Sciatic nerve (tissue), 2 donors: Measurements from ENCODE around the gene MYOCOS. TPM values are rescaled to one million over a fixed set of nuclear protein-coding genes. Genes with fewer than 3 reads are reported as not detected.
"Not testable (repeated sequence)": the region's sequence is repeated elsewhere in the genome, so short reads cannot be mapped to it uniquely, and the experiment has no call there.

ENCODE experiments used
- ATAC-seq: fragments of 200-7000 bp; cut with Tn5 transposase; one replicate; pipeline ENCODE4 v1.9.1; 2020; ENCODE audit warnings: mild to moderate bottlenecking, moderate library complexity
- DNase-seq: peaks from one replicate; pipeline ENCODE4 v3.0.0-alpha.2; 2020; ENCODE audit warnings: low spot score
- intact Hi-C: fragments of 100-400 bp; cut with DNase I; formaldehyde crosslinking; loops from one replicate; pipeline ENCODE4 v1.14.2; 2022
- total RNA-seq: library from RNA; stranded (reverse); fragmentation: NEBNext Ultra II Directional; extraction: Animal tissue kit (Norgen Biotek cat#: 25700); gene quantifications from one replicate; pipeline ENCODE4 v1.2.1, GENCODE V29; 2021
- donor health status: DM: no; HTN: no; CAD: no.
- donor health status: DM: no; HTN: no; CAD: no.

MYOCOS gene, protein sequence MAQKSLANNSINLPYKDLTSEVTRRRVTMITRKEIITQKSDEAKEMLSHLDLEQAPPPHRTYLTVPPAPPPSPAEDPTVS
- total RNA-seq = not detected

DNA sequence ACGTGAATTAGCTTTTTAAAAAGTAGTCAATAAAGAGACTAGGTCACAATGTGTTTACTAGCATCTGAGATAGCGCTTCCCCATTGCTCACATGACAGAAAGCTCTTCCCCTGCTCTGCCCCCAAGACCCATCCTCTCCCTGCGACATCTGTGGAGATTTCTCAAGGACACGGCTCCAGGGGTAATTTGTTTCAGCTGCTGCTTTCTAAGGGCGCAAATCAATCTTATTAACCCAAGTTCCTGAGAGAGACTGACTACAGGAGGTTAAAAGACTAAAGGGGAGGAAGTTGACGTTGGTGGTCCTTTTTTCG, at the start of gene MYOCOS:
Gene MYOCOS, plus strand, starts transcription at position 92 of the 311 bp plus-strand sequence. CDS start 1,641 bp downstream, outside the sequence.
- ATAC-seq (no peak), DNase-seq (no peak)
- intact Hi-C loops = no loop called here

DNA sequence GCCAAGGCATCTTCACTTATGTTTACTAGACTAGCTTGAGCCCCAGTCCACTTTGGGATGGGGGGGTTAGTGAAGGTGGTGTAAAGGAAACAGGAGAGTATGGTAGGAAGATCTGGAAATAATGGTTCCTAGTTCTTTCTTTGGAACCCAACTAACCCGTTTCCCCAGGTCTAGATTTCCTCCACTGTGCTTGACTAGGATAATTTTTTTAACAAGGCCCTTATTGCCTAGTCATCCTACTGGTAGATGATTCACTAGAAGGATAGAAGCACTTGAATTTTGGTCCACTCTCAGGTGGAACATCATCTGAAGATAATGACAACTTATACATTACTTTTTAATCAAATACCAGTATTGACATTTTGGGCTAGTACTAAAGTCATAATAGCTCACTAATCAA, 45.9 kb upstream of the MYOCOS start:
- intact Hi-C loops = no loop called here
- ATAC-seq (no peak), DNase-seq (no peak)

- DNase-seq (no peak), ATAC-seq (no peak)
- intact Hi-C loops = no loop called here
These were observed 40.8 kb upstream of the MYOCOS start for GRCh38 chr1:171581226-171581625.

GRCh38 chr1:171581766-171582165, 40.3 kb upstream of the MYOCOS start:
- DNase-seq = no peak
- intact Hi-C loops = no loop called here
- no peak for ATAC-seq

GRCh38 chr1:171582589-171582988, 39.5 kb upstream of the MYOCOS start:
- DNase-seq = no peak
- intact Hi-C loops = no loop called here
- ATAC-seq = no peak

DNA sequence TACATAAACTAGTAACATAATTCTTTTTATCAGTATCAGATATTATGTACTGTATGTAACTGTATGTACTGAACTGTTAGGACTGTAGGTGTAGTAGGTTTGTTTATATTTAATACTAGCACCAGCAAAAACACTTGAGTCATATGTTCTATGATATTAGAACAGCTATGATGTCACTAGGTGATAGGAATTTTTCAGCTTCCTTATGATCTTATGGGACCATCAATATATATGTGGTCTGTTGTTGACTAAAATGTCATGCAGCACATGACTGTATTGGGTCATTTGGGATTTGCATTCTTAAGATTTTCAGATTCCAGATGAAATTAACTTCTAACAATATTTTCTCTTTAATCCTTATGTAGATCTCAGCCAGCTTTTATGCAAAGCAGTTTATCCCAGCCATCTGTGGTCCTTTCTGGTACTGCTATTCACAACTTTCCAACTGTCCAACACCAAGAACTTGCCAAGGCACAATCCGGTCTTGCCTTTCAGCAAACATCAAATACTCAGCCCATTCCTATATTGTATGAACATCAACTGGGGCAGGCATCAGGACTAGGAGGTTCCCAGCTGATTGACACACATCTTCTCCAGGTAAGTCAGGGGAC, 38.3 kb upstream of the MYOCOS start:
- no peak for DNase-seq
- ATAC-seq = no peak
- intact Hi-C loops = no loop called here

GRCh38 chr1:171585715-171586114, 36.3 kb upstream of the MYOCOS start:
- ATAC-seq = no peak
- intact Hi-C loops = no loop called here
- DNase-seq = no peak

GRCh38 chr1:171588230-171588629, 33.8 kb upstream of the MYOCOS start:
- intact Hi-C loops = no loop called here
- ATAC-seq = no peak
- DNase-seq = no peak

DNA sequence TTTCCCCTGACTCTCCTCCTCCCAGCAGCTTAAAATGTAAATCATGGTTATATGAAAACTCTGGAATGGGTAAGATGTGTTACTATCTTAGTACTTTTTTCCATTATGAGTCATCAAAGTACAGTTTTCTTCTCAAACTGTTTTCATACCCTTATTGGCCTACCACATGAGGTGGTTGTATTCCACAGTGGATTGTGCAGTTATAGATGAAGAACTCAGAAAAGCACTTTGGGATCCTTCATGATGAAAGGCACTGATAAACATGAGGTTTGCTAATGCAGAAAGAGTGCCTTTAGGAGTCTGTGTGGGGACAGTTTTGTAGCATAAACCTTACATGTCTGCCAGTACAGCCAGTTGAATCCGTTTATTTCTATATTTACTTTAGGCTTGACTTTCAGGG, 32.0 kb upstream of the MYOCOS start:
- intact Hi-C loops = no loop called here
- ATAC-seq = no peak
- DNase-seq = no peak

DNA sequence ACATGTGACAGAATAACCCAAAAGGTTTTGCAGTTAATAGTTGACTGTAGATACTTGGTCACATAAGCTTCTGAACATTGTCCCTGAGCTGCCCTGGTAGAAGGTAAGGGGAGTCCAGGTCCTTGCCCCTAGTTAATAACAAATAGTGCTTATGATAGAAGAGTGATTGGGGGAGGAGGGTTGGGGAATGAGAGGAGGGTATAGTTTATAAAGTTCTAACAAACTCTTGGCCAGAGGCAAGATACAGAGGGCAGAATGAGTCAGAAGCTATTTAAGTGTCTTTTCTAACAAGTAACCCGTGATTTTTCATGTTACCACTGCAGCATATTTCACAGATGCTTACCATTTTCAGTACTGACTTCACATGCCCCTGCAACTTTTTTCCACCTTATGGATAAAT, 26.7 kb upstream of the MYOCOS start:
- ATAC-seq = no peak
- no peak for DNase-seq
- intact Hi-C loops = no loop called here

DNA sequence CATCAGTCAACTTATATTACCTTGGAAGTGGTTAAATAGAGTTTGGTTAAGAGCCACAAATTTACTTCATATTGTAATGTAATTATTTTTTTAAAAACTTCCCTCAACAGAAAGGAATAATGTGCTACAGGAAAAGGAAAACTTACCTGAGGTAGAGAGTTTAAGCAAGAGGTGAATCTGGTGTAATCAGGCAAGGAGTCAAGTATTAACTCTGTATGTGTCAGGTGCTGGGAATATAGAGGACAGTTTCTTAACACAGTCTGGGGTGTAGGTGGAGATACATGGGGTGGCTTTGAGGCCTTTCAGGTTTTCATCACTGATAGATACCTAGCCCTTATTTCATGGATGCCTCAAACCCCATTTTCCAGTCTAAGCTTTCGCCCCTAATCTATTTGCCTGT, 25.9 kb upstream of the MYOCOS start:
- intact Hi-C loops = no loop called here
- ATAC-seq (no peak), DNase-seq (no peak)

GRCh38 chr1:171596705-171597104, 25.3 kb upstream of the MYOCOS start:
- DNase-seq (no peak), ATAC-seq (no peak)
- intact Hi-C loops = no loop called here

GRCh38 chr1:171597203-171597602, 24.8 kb upstream of the MYOCOS start:
- DNase-seq = no peak
- intact Hi-C loops = no loop called here
- no peak for ATAC-seq

- ATAC-seq, intact Hi-C loops, DNase-seq: not testable (repeated sequence)
These were observed 21.7 kb upstream of the MYOCOS start for GRCh38 chr1:171600310-171600709.

- DNase-seq = no peak
- intact Hi-C loops = no loop called here
- ATAC-seq = no peak
These were observed 21.2 kb upstream of the MYOCOS start for GRCh38 chr1:171600862-171601261.

- intact Hi-C loops, ATAC-seq, DNase-seq: not testable (repeated sequence)
These were observed 19.0 kb upstream of the MYOCOS start for GRCh38 chr1:171603042-171603441.

GRCh38 chr1:171606402-171606941, 15.6 kb upstream of the MYOCOS start:
- intact Hi-C loops = no loop called here
- ATAC-seq (no peak), DNase-seq (no peak)

DNA sequence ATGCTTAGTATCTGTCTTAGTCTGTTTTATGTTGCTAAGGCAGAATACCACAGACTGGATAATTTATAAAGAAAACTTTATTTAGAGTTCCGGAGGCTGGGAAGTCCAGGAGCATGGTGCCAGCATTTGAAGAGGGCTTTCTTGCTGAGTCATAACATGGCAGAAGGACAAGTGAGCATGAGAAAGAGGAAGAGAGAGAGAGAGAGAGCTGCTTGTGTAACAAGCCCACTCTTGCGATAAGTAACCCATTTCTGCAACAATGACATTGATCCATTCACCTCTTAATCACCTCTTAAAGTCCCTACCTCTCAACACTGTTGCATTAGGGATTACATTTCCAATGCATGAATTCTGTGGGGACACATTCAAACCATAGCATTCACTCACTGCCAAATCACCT, 11.7 kb upstream of the MYOCOS start:
- no peak for ATAC-seq
- intact Hi-C loops = no loop called here
- DNase-seq = no peak

DNA sequence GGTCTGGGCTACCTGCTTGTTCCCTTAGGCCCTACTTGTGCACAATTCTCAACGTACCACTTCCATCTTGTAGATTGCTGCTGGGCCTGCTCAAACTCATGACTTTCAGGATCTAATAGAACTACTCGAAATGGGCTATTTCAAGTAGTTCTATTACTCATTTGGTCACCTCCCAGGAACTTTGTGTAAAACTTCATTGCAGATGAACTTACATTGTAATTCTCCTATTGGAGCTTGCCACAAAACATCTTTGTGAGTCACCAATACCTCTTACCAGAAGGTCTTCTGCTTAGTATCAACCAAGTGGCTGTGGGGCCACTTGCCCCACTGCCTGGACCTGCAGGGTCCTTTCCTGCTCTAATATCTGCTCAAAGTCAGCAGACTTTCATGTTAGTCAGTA, 10.7 kb upstream of the MYOCOS start:
- intact Hi-C loops = no loop called here
- DNase-seq = no peak
- no peak for ATAC-seq

- DNase-seq (no peak), ATAC-seq (no peak)
- intact Hi-C loops = no loop called here
These were observed 8.8 kb upstream of the MYOCOS start for GRCh38 chr1:171613282-171613681.
